Loucy (cell line): Measurements from ENCODE around the gene ENDOG.

Experiments used
- CTCF ChIP-seq: fragments of 200-600 bp; sonication (generic); conservative IDR thresholded peaks from 2 replicates; pipeline ENCODE4 v1.5.1; 2014; ENCODE audit warnings: mild to moderate bottlenecking, antibody characterized with exemption, low read length
- EZH2phosphoT487 ChIP-seq: fragments of 200-600 bp; IDR thresholded peaks from 2 replicates; pipeline ENCODE4 v1.6.1; 2018; ENCODE audit warnings: antibody characterized with exemption, mild to moderate bottlenecking, moderate library complexity, borderline replicate concordance

GRCh38 chr9:128774804-128775203 lies 43.5 kb upstream of the ENDOG start:
- no peak for TF ChIP-seq CTCF
- no peak for TF ChIP-seq EZH2phosphoT487
